HCT116 (cell line): ENCODE data around the gene NSD2. TPM values are rescaled to one million over a fixed set of nuclear protein-coding genes. Genes with fewer than 3 reads are reported as not detected.

ENCODE experiments used
- ATAC-seq: fragments of 200-7000 bp; cut with Tn5 transposase; 2 replicates; pipeline ENCODE4 v1.9.1; 2020; ENCODE audit warnings: mild to moderate bottlenecking, moderate library complexity
- BruUV-seq: library from RNA; stranded (reverse); fragments of 400-500 nt; replicated peaks from 2 replicates; lab custom pipeline; 2021; lab: Mats Ljungman, UMichigan
- CTCF ChIA-PET: fragments of 300-600 bp; sonication (Branson Sonifier 250); formaldehyde crosslinking; loops from one replicate; lab custom pipeline; 2021; ENCODE audit warnings: antibody characterized with exemption; lab: Charles Lee
- POLR2A ChIA-PET: fragments of 300-600, 350-600 bp; sonication (Branson Sonifier 250); formaldehyde crosslinking; loops from one replicate; lab custom pipeline; 2021; ENCODE audit warnings: antibody characterized with exemption; lab: Charles Lee
- RAD21 ChIA-PET, 2 experiments: fragments of 300-600 bp; sonication (Branson Sonifier 250); formaldehyde crosslinking; loops; one replicate each; lab custom pipeline; 2023; ENCODE audit warnings: low total read pairs in 2 of 2; ENCODE audit not compliant: uncharacterized antibody in 2 of 2, unreplicated experiment in 2 of 2, low non-redundant PET in 1 of 2; lab: Charles Lee
- DNase-seq: peaks from one replicate; pipeline ENCODE4 v3.0.0-alpha.2; 2010; ENCODE audit warnings: low read depth, low spot score
- H2AFZ ChIP-seq: fragments of 200-600 bp; shearing (Covaris generic), sonication (generic); 2 replicates; pipeline ENCODE4 v1.6.1; 2017; ENCODE audit warnings: low read depth, mixed run types, mixed read lengths, antibody characterized with exemption, low read length; ENCODE audit not compliant: poor library complexity, severe bottlenecking
- H3K27ac ChIP-seq: 2 replicates; pipeline ENCODE4 v1.5.1; 2012; ENCODE audit warnings: low read depth, low read length
- H3K27me3 ChIP-seq: fragments of 200-600 bp; sonication (generic); 2 replicates; pipeline ENCODE4 v1.6.1; 2016; ENCODE audit warnings: mixed run types, low read length, mixed read lengths; ENCODE audit not compliant: insufficient read depth
- H3K36me3 ChIP-seq, 2 experiments: fragments of 200-500 bp in 1 of 2; fragments of 200-600 bp in 1 of 2; sonication (Bioruptor generic) in 1 of 2; sonication (generic) in 1 of 2; 2 replicates each; pipeline versions ENCODE4 v1.5.1 to v1.6.1; 2014 to 2016; ENCODE audit warnings: low read length in 2 of 2, inconsistent platforms in 1 of 2, mixed read lengths in 1 of 2, mixed run types in 1 of 2; ENCODE audit not compliant: insufficient read depth in 2 of 2, control insufficient read depth in 1 of 2
- H3K4me1 ChIP-seq, 2 experiments: fragments of 200-600 bp in 1 of 2; sonication (generic) in 1 of 2; 2 replicates each; pipeline versions ENCODE4 v1.5.1 to v1.6.1; 2012 to 2017; ENCODE audit warnings: low read length in 2 of 2, inconsistent platforms in 1 of 2, mild to moderate bottlenecking in 1 of 2, mixed read lengths in 1 of 2, mixed run types in 1 of 2, moderate library complexity in 1 of 2; ENCODE audit not compliant: insufficient read depth in 2 of 2, control insufficient read depth in 1 of 2
- H3K4me2 ChIP-seq: fragments of 200-600 bp; sonication (generic); 2 replicates; pipeline ENCODE4 v1.6.1; 2017; ENCODE audit warnings: mixed run types, low read length, mixed read lengths
- H3K4me3 ChIP-seq, 2 experiments: fragments of 200-600 bp in 1 of 2; sonication (generic) in 1 of 2; replicated peaks in 1 of 2; 2 replicates each; pipeline ENCODE4 v1.5.1; 2011 to 2016; ENCODE audit warnings: low read length in 2 of 2, control low read depth in 1 of 2, low read depth in 1 of 2, mild to moderate bottlenecking in 1 of 2, mixed read lengths in 1 of 2, mixed run types in 1 of 2
- H3K79me2 ChIP-seq: fragments of 200-600 bp; sonication (generic); 2 replicates; pipeline ENCODE4 v1.6.1; 2017; ENCODE audit warnings: mild to moderate bottlenecking, mixed run types, low read length, moderate library complexity, mixed read lengths; ENCODE audit not compliant: insufficient read depth
- H3K9ac ChIP-seq: fragments of 200-600 bp; sonication (generic); 2 replicates; pipeline ENCODE4 v1.6.1; 2016; ENCODE audit warnings: low read length, mixed read lengths
- H3K9me2 ChIP-seq: fragments of 200-600 bp; sonication (generic), shearing (Covaris generic); 2 replicates; pipeline ENCODE4 v1.6.1; 2017; ENCODE audit warnings: mixed run types, mild to moderate bottlenecking, moderate library complexity; ENCODE audit not compliant: insufficient read depth
- H3K9me3 ChIP-seq, 2 experiments: fragments of 200-500 bp in 1 of 2; fragments of 200-600 bp in 1 of 2; sonication (Bioruptor generic) in 1 of 2; sonication (generic) in 1 of 2; 2 replicates each; pipeline ENCODE4 v1.6.1; 2014 to 2017; ENCODE audit warnings: low read length in 2 of 2, mixed read lengths in 2 of 2, inconsistent platforms in 1 of 2, low read depth in 1 of 2, mild to moderate bottlenecking in 1 of 2, mixed run types in 1 of 2, moderate library complexity in 1 of 2; ENCODE audit not compliant: control insufficient read depth in 1 of 2, insufficient read depth in 1 of 2
- H4K20me1 ChIP-seq: fragments of 200-600 bp; sonication (generic), shearing (Covaris generic); 2 replicates; pipeline ENCODE4 v1.6.1; 2017; ENCODE audit warnings: mixed run types, mild to moderate bottlenecking, moderate library complexity; ENCODE audit not compliant: insufficient read depth
- CBX3 ChIP-seq: IDR thresholded peaks from 2 replicates; pipeline ENCODE4 v1.6.1; 2012; ENCODE audit warnings: low read depth
- CEBPB ChIP-seq: IDR thresholded peaks from 2 replicates; pipeline ENCODE4 v1.6.1; 2012; ENCODE audit warnings: low read depth
- EGR1 ChIP-seq: IDR thresholded peaks from 2 replicates; pipeline ENCODE4 v1.6.1; 2012; ENCODE audit warnings: low read depth
- ELF1 ChIP-seq: IDR thresholded peaks from 2 replicates; pipeline ENCODE4 v1.6.1; 2012; ENCODE audit warnings: low read depth, borderline replicate concordance
- EZH2phosphoT487 ChIP-seq: fragments of 200-600 bp; IDR thresholded peaks from 2 replicates; pipeline ENCODE4 v1.6.1; 2018; ENCODE audit warnings: antibody characterized with exemption, borderline replicate concordance
- FOSL1 ChIP-seq: IDR thresholded peaks from 2 replicates; pipeline ENCODE4 v1.6.1; 2012; ENCODE audit warnings: low read depth
- JUND ChIP-seq: IDR thresholded peaks from 2 replicates; pipeline ENCODE4 v1.6.1; 2012
- POLR2A ChIP-seq: IDR thresholded peaks from 2 replicates; pipeline ENCODE4 v1.7.0; 2011; ENCODE audit warnings: borderline replicate concordance; ENCODE audit not compliant: insufficient read depth, insufficient read length; ENCODE audit errors: extremely low read depth
- POLR2AphosphoS5 ChIP-seq: IDR thresholded peaks from 2 replicates; pipeline ENCODE4 v1.6.1; 2011; ENCODE audit warnings: mild to moderate bottlenecking, low read depth, low read length, moderate library complexity
- SIN3A ChIP-seq: IDR thresholded peaks from 2 replicates; pipeline ENCODE4 v1.6.1; 2012; ENCODE audit warnings: low read depth
- SRF ChIP-seq: IDR thresholded peaks from 2 replicates; pipeline ENCODE4 v1.6.1; 2012; ENCODE audit warnings: low read depth
- TCF7L2 ChIP-seq: IDR thresholded peaks from 2 replicates; pipeline ENCODE4 v1.7.0; 2011; ENCODE audit warnings: borderline replicate concordance, inconsistent platforms; ENCODE audit not compliant: insufficient read depth, insufficient read length; ENCODE audit errors: extremely low read depth
- ZFX ChIP-seq: fragments of 450-650 bp; IDR thresholded peaks from 2 replicates; pipeline ENCODE4 v1.6.1; 2017
- ZNF274 ChIP-seq: fragments of 200-500 bp; sonication (Bioruptor generic); IDR thresholded peaks from 2 replicates; pipeline ENCODE4 v1.6.1; 2014; ENCODE audit warnings: mild to moderate bottlenecking, low read depth, low read length, inconsistent platforms
- intact Hi-C: fragments of 100-400 bp; cut with micrococcal nuclease; formaldehyde crosslinking; loops from 2 replicates; pipeline ENCODE4 v1.10.0; 2022
- total RNA-seq: library from RNA; stranded (reverse); gene quantifications from one replicate; pipeline ENCODE4 v1.2.1, GENCODE V29; 2021; ENCODE audit not compliant: unreplicated experiment
- TF ChIP-seq, protein P1 (sequence below): IDR thresholded peaks from 2 replicates; pipeline ENCODE4 v1.6.1; 2012
- TF ChIP-seq, protein P2 (sequence below), 3 experiments: fragments of 200-600 bp in 1 of 3; sonication (generic) in 1 of 3; IDR thresholded peaks in 2 of 3; conservative IDR thresholded peaks in 1 of 3; 2 replicates each; pipeline ENCODE4 v1.5.1; 2012 to 2017; ENCODE audit warnings: low read depth in 2 of 3, low read length in 2 of 3, antibody characterized with exemption in 1 of 3, borderline replicate concordance in 1 of 3, control low read depth in 1 of 3, mild to moderate bottlenecking in 1 of 3, mixed read lengths in 1 of 3, mixed run types in 1 of 3, moderate library complexity in 1 of 3; ENCODE audit not compliant: insufficient read depth in 1 of 3
- TF ChIP-seq, protein P3 (sequence below): IDR thresholded peaks from 2 replicates; pipeline ENCODE4 v1.6.1; 2011; ENCODE audit warnings: mild to moderate bottlenecking, low read length, moderate library complexity; ENCODE audit not compliant: insufficient replicate concordance; ENCODE audit errors: extremely low read depth
- TF ChIP-seq, protein P4 (sequence below): IDR thresholded peaks from 2 replicates; pipeline ENCODE4 v1.6.1; 2012

Gene NSD2
- total RNA-seq, 1 experiment from 2014 or later = 145 TPM

DNA sequence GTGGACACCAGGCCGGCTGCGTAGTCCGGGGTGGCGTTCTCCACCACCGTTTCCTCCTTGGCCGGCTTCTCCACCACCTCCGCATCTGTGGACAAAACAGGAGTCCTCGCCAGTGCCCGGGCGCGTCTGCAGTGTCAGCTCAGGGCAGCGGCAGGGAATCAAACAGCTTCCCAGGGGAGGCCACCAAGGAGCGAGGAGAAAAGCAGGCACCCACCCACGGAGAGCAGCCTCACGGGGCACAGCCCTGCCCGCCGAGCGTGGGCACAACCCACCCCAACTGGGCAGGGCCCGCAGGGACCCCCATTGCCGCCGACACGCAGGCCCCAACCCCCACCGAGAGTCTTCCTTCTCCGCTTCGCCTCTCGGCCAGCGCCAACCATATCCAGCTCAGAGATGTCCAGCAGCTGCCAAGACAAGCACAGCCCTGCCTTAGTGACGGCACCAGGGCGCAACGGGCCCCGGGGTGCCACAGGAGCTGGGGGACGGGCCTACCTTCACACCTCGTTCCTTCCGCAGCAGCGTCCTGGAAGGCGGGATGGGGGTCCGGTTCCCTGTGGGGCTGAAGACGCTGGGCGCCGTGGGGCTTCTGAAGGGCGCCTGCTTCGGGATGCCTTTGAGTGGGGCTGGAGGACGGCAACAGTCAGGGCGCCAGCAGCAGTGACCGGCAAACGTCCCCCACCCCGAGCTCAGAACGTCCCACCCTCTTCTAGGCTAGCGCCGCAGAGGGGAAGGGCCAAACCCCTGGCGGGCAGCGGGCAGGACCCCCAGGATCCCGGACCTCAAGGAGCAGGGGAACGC is 114.8 kb downstream of the NSD2 start:
- Histone ChIP-seq H3K9ac (no peak overlapping the region), H2AFZ (no peak overlapping the region), H3K9me3 (no peaks in the 10 kb centered on the region), H3K36me3 (peaks cover 31 to 34% of the 10 kb centered on the region in 2 experiments; a peak in 3 of 4 replicates), H3K9me2 (no peaks in the 10 kb centered on the region), H3K79me2 (peaks cover 32% of the 10 kb centered on the region), H4K20me1 (peaks cover 8% of the 10 kb centered on the region; the same call in 1 of the 2 replicates), H3K27ac (no peak overlapping the region), H3K4me3 (no peak overlapping the region), H3K4me1 (peaks cover 4 to 16% of the 10 kb centered on the region in 2 experiments; a peak in 2 of 4 replicates), H3K4me2 (no peak overlapping the region), H3K27me3 (no peaks in the 10 kb centered on the region)
- no TSS peak for BruUV-seq
- ATAC-seq = no peak
- ChIA-PET CTCF (no interaction called here), RAD21 (no interaction called here), POLR2A (no interaction called here)
- DNase-seq = no peak
- TF ChIP-seq CBX3 (no peak), SIN3A (no peak), ZFX (no peak), EGR1 (no peak), ELF1 (no peak), JUND (no peak), CEBPB (no peak), POLR2AphosphoS5 (no peak), ZNF274 (no peak), EZH2phosphoT487 (no peak), FOSL1 (no peak), SRF (no peak), POLR2A (no peak), TCF7L2 (no peak)
- TF ChIP-seq, protein P1, sequence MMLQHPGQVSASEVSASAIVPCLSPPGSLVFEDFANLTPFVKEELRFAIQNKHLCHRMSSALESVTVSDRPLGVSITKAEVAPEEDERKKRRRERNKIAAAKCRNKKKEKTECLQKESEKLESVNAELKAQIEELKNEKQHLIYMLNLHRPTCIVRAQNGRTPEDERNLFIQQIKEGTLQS = no peak
- TF ChIP-seq, protein P2, sequence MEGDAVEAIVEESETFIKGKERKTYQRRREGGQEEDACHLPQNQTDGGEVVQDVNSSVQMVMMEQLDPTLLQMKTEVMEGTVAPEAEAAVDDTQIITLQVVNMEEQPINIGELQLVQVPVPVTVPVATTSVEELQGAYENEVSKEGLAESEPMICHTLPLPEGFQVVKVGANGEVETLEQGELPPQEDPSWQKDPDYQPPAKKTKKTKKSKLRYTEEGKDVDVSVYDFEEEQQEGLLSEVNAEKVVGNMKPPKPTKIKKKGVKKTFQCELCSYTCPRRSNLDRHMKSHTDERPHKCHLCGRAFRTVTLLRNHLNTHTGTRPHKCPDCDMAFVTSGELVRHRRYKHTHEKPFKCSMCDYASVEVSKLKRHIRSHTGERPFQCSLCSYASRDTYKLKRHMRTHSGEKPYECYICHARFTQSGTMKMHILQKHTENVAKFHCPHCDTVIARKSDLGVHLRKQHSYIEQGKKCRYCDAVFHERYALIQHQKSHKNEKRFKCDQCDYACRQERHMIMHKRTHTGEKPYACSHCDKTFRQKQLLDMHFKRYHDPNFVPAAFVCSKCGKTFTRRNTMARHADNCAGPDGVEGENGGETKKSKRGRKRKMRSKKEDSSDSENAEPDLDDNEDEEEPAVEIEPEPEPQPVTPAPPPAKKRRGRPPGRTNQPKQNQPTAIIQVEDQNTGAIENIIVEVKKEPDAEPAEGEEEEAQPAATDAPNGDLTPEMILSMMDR (IDR thresholded peaks at IDR 0.05 in 2 of 3, conservative IDR thresholded peaks at IDR 0.05 in 1 of 3; ENCODE audit: borderline replicate concordance in 1 of 3, insufficient read depth in 1 of 3, low read depth in 2 of 3, low read length in 2 of 3) = no peak
- TF ChIP-seq, protein P3, sequence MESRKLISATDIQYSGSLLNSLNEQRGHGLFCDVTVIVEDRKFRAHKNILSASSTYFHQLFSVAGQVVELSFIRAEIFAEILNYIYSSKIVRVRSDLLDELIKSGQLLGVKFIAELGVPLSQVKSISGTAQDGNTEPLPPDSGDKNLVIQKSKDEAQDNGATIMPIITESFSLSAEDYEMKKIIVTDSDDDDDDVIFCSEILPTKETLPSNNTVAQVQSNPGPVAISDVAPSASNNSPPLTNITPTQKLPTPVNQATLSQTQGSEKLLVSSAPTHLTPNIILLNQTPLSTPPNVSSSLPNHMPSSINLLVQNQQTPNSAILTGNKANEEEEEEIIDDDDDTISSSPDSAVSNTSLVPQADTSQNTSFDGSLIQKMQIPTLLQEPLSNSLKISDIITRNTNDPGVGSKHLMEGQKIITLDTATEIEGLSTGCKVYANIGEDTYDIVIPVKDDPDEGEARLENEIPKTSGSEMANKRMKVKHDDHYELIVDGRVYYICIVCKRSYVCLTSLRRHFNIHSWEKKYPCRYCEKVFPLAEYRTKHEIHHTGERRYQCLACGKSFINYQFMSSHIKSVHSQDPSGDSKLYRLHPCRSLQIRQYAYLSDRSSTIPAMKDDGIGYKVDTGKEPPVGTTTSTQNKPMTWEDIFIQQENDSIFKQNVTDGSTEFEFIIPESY = no peak
- TF ChIP-seq, protein P4, sequence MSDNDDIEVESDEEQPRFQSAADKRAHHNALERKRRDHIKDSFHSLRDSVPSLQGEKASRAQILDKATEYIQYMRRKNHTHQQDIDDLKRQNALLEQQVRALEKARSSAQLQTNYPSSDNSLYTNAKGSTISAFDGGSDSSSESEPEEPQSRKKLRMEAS = no peak
- intact Hi-C loops = no loop called here
